Astrocyte of the cerebellum (primary cell): ENCODE measurements around the gene PLXNC1.

Experiments
- DNase-seq: peaks from one replicate; pipeline ENCODE4 v3.0.0-alpha.2; 2011; ENCODE audit warnings: low read depth
- H3K4me3 ChIP-seq: 2 replicates; pipeline ENCODE4 v1.5.1; 2011; ENCODE audit warnings: mild to moderate bottlenecking, low read depth, low read length, moderate library complexity
- in situ Hi-C: cut with HindIII; loops from 2 replicates; pipeline ENCODE4 v1.10.0; 2017; ENCODE audit warnings: low sequenced_read_pairs
- TF ChIP-seq, protein P1 (sequence below): IDR thresholded peaks from 2 replicates; pipeline ENCODE4 v1.5.1; 2012; ENCODE audit warnings: low read length, low read depth, moderate library complexity, mild to moderate bottlenecking; ENCODE audit errors: missing control alignments

PLXNC1 gene

DNA sequence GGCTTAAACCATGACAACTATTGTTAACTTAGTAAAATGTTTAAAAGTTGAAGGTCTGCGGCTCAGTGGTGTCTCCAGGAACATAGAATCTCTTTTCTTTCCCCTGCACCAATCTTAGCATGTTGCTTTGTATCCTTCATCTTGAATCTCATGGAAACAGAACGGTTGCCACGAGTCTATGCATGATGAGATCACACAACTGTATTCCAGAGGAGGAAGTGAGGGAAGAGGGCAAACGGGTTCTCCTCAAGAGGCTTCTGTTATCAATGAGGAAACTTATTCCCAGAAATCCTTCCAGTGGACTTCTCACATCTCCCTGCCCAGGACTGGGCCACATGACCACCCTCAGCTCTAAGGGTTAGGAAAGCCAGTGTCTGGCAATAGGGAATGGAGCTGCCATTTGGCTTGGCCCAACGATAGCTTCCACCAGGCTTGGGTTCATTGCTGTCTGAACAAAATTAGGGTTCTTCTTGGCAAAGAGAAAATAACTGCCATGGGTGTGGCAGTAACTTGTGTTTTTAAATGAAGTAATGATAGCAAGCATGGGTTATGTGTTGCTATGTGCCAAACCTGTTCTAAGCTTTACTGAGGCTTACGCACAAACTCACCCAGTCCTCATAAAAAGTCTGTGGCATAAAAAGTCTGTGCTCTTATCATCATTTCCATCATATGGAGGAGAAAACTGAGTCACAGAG lies 17.4 kb downstream of the PLXNC1 start:
- in situ Hi-C loops, result no loop called here
- TF ChIP-seq, protein P1, sequence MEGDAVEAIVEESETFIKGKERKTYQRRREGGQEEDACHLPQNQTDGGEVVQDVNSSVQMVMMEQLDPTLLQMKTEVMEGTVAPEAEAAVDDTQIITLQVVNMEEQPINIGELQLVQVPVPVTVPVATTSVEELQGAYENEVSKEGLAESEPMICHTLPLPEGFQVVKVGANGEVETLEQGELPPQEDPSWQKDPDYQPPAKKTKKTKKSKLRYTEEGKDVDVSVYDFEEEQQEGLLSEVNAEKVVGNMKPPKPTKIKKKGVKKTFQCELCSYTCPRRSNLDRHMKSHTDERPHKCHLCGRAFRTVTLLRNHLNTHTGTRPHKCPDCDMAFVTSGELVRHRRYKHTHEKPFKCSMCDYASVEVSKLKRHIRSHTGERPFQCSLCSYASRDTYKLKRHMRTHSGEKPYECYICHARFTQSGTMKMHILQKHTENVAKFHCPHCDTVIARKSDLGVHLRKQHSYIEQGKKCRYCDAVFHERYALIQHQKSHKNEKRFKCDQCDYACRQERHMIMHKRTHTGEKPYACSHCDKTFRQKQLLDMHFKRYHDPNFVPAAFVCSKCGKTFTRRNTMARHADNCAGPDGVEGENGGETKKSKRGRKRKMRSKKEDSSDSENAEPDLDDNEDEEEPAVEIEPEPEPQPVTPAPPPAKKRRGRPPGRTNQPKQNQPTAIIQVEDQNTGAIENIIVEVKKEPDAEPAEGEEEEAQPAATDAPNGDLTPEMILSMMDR, result no peak
- H3K4me3 ChIP-seq, result no peak overlapping the region
- DNase-seq, result no peak

GRCh38 chr12:94167071-94167755 lies 18.8 kb downstream of the PLXNC1 start:
- in situ Hi-C loops, result no loop called here
- TF ChIP-seq, protein P1, result no peak
- no peak for DNase-seq
- H3K4me3 ChIP-seq, result no peak overlapping the region

DNA sequence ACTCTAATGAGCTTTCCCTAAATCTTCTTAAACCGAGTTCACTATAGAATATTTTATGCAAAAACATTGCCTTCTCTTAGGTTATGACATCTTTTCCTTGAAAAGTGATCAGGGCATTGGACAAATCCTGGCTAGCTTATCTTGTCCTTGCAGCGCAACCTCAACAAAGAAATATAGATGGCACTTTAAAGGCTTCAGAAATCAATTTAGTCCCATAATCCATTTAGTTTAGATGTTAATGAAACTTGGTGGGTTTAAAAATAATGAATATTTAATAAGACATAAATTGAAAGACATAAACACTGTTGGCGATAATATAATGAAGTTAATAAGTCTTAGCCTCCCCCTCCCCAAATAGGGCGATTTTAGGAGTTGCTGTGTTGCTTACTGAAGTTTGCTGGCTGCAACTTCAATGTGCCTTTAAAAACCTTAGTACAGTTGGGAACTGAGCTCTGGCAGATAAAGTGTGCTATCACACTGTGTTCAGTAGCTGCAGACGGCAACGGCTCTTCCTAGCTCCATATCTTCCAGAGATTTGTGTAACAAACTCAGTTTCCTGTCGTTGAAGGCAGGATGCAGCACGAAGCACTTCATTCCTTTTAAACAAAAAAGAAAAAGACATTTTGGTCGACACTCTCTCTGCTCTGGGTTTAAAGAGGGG lies 19.5 kb downstream of the PLXNC1 start:
- in situ Hi-C loops, result no loop called here
- TF ChIP-seq, protein P1, result no peak
- no peak overlapping the region for H3K4me3 ChIP-seq
- no peak for DNase-seq

- in situ Hi-C loops, result no loop called here
- H3K4me3 ChIP-seq, result no peak overlapping the region
- TF ChIP-seq, protein P1, result no peak
- no peak for DNase-seq
These were observed 21.1 kb downstream of the PLXNC1 start for GRCh38 chr12:94169495-94169894.

DNA sequence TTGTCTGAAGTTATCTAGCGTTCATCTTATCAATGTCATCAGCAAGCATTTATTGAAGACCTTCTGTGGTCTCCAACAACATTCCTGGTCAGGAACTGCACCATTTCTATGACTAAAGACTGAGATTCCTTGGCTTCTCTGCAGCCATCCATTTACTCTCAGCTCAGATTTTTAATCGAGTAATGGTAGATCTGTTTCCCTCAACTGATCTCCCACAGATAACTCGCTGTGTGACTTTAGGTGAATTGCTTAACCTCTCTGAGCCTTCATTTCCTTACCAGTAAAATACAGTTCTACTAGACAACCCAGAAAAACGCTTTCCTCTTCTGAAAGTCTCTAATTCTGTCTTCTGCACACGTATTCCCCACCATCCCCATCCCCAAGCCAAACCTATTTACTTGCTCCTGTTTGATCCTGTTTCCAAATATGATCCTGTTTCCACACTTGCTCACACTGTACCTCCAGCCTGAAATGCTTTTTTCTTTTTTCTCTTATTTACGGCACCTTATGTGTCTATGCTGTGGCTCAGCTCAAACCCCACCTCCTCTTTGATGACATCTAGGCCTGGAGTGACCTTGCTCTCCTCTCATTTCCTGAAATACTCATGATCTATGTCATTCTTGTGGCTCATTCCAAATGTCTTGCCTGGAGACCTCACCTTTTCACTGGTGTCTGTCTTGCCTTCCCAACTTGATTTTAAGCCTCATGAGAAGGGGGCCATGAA lies 21.8 kb downstream of the PLXNC1 start:
- TF ChIP-seq, protein P1, result no peak
- no peak overlapping the region for H3K4me3 ChIP-seq
- in situ Hi-C loops, result no loop called here
- DNase-seq, result no peak
